Measurements from ENCODE around the gene ACOX1. TPM values are rescaled to one million over a fixed set of nuclear protein-coding genes. Genes with fewer than 3 reads are reported as not detected.

ACOX1 gene
- polyA plus RNA-seq, 1 of the 3 experiments (the other 2 are of a cell fraction): 21.5 TPM

DNA sequence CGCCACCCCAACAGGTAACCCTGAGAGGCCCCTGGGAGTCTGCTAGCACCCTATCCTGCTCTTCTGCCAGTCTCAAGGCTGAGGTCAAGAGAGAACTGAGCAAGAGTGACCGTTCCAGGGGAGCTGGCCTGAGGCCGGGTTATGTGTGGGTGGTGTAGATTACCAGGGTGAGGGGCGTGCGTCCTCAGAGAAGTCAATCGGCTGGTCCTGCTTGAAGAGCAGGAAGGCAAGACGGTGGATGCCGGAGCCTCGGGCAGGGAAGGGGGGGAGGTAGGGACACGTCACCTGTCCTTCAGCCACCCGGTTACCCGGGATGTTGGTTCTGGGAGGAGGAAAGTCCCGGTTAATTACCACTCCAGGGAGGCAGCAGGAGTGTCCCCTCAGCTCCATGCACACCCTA, 79.6 kb downstream of the ACOX1 start:
- Histone ChIP-seq H3K27ac (ENCODE audit: low read depth in 2 of 2, low read length in 1 of 2) (no peak overlapping the region), H3K4me3 (ENCODE audit: low read depth in 2 of 2, low read length in 1 of 2) (no peak overlapping the region), H3K27me3 (ENCODE audit: insufficient read depth) (no peaks in the 10 kb centered on the region), H3K79me2 (ENCODE audit: insufficient read depth) (peaks cover 44% of the 10 kb centered on the region), H3K4me2 (no peak overlapping the region), H3K9ac (no peak overlapping the region), H3K9me2 (no peaks in the 10 kb centered on the region), H4K20me1 (ENCODE audit: insufficient read depth) (no peaks in the 10 kb centered on the region), H3F3A (replicated peaks; ENCODE audit: insufficient read depth) (peaks cover 24% of the 10 kb centered on the region), H3K36me3 (replicated peaks in 1 of 2; ENCODE audit: control insufficient read depth in 1 of 2, insufficient read depth in 2 of 2, low read length in 1 of 2) (peaks cover 26 to 42% of the 10 kb centered on the region in 2 experiments), H3K9me3 (no peaks in the 10 kb centered on the region), H3K4me1 (ENCODE audit: control insufficient read depth in 1 of 2, insufficient read depth in 2 of 2, low read depth in 1 of 2, low read length in 1 of 2) (peaks cover 13 to 17% of the 10 kb centered on the region in 2 experiments; a peak in 3 of 4 replicates), H2AFZ (ENCODE audit: low read depth) (no peak overlapping the region)
- ChIA-PET CTCF (interaction anchor here (0.6 to 16.0 kb wide), 5 partner anchors 21 to 116 kb away, joined by 3 to 214 read pairs (median 3); partner anchors contain the start of gene TRIM47), POLR2A (interaction anchor here (1.2 kb wide), 1 partner anchor 27 kb away, joined by 3 read pairs; no protein-coding TSS in a partner anchor)
- no peak for DNase-seq
- TF ChIP-seq TAF1 (IDR thresholded peaks at IDR 0.05; ENCODE audit: borderline replicate concordance, low read depth, low read length): no peak
- TF ChIP-seq SIN3A (IDR thresholded peaks at IDR 0.05; ENCODE audit: borderline replicate concordance, low read depth, low read length): no peak
- no peak for TF ChIP-seq JUND (IDR thresholded peaks at IDR 0.05)
- 100% methylated on average over 10 of the region's 13 CpGs for WGBS (ENCODE audit: low lambda C conversion rate)

DNA sequence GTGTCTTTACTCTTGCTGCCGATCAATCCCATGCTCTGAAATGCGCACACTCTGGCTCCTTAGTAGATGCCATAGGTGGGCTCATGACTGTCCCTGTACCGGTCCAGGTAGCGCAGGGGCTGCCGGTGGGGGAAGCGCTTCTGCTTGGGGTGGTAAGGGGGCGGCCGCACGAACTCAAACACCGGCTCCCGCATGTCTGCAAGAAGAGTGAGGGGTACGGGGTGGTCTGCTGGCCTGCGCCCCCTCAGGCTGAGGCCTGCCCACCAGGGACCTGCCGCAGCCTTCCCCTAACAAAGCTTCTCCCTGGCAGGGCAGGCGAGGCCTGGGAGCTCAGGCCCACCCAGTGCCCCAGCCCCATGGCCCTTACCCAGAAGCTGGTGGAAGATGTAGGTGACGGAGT, 80.2 kb downstream of the ACOX1 start:
- Histone ChIP-seq H3K79me2 (ENCODE audit: insufficient read depth) (peaks cover 44% of the 10 kb centered on the region), H3F3A (replicated peaks; ENCODE audit: insufficient read depth) (peaks cover 22% of the 10 kb centered on the region), H3K36me3 (replicated peaks in 1 of 2; ENCODE audit: control insufficient read depth in 1 of 2, insufficient read depth in 2 of 2, low read length in 1 of 2) (peaks cover 26 to 42% of the 10 kb centered on the region in 2 experiments), H3K4me1 (ENCODE audit: control insufficient read depth in 1 of 2, insufficient read depth in 2 of 2, low read depth in 1 of 2, low read length in 1 of 2) (peaks cover 10 to 13% of the 10 kb centered on the region in 2 experiments; a peak in 3 of 4 replicates), H3K4me2 (no peak overlapping the region), H3K9ac (no peak overlapping the region), H3K27me3 (ENCODE audit: insufficient read depth) (no peaks in the 10 kb centered on the region), H3K9me2 (no peaks in the 10 kb centered on the region), H3K4me3 (ENCODE audit: low read depth in 2 of 2, low read length in 1 of 2) (no peak overlapping the region), H3K9me3 (no peaks in the 10 kb centered on the region), H2AFZ (ENCODE audit: low read depth) (no peak overlapping the region), H3K27ac (ENCODE audit: low read depth in 2 of 2, low read length in 1 of 2) (no peak overlapping the region), H4K20me1 (ENCODE audit: insufficient read depth) (no peaks in the 10 kb centered on the region)
- no peak for DNase-seq
- POLR2A ChIA-PET: interaction anchor here (0.7 kb wide), 1 partner anchor 67 kb away, joined by 5 read pairs; no protein-coding TSS in a partner anchor
- 96% methylated on average over 16 of the region's 16 CpGs for WGBS (ENCODE audit: low lambda C conversion rate)
- CTCF ChIA-PET: interaction anchor here (1.3 to 16.0 kb wide), 5 partner anchors 16 to 116 kb away, joined by 3 to 214 read pairs (median 5); partner anchors contain the start of gene TRIM47
- TF ChIP-seq, protein P1, sequence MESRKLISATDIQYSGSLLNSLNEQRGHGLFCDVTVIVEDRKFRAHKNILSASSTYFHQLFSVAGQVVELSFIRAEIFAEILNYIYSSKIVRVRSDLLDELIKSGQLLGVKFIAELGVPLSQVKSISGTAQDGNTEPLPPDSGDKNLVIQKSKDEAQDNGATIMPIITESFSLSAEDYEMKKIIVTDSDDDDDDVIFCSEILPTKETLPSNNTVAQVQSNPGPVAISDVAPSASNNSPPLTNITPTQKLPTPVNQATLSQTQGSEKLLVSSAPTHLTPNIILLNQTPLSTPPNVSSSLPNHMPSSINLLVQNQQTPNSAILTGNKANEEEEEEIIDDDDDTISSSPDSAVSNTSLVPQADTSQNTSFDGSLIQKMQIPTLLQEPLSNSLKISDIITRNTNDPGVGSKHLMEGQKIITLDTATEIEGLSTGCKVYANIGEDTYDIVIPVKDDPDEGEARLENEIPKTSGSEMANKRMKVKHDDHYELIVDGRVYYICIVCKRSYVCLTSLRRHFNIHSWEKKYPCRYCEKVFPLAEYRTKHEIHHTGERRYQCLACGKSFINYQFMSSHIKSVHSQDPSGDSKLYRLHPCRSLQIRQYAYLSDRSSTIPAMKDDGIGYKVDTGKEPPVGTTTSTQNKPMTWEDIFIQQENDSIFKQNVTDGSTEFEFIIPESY (IDR thresholded peaks at IDR 0.05; ENCODE audit: borderline replicate concordance, low read depth): no peak
- TF ChIP-seq NFIC (IDR thresholded peaks at IDR 0.05; ENCODE audit: borderline replicate concordance) (no peak), RXRA (IDR thresholded peaks at IDR 0.05; ENCODE audit: borderline replicate concordance, low read depth) (no peak), FOXM1 (IDR thresholded peaks at IDR 0.05; ENCODE audit: low read depth) (no peak), RFX5 (IDR thresholded peaks at IDR 0.05; ENCODE audit: low read length) (no peak), MXI1 (IDR thresholded peaks at IDR 0.05; ENCODE audit: low read depth, low read length) (no peak)
- TF ChIP-seq, protein P2, sequence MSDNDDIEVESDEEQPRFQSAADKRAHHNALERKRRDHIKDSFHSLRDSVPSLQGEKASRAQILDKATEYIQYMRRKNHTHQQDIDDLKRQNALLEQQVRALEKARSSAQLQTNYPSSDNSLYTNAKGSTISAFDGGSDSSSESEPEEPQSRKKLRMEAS (IDR thresholded peaks at IDR 0.05; ENCODE audit: low read depth): no peak

Data from SK-N-SH (cell line).